Prostate gland (tissue), 2 donors: Measurements from ENCODE around the gene INTS1.

Experiments
- POLR2AphosphoS5 ChIP-seq: sonication (generic); formaldehyde crosslinking; IDR thresholded peaks from one replicate; pipeline ENCODE4 v1.6.1; 2017; ENCODE audit warnings: antibody characterized with exemption
- TF ChIP-seq, protein P1 (sequence below), 4 experiments: fragments of 200-600 bp in 2 of 4; fragments of 450-650 bp in 2 of 4; sonication (generic) in 2 of 4; IDR thresholded peaks; 1 replicate in 3 of 4; 2 replicates in 1 of 4; pipeline ENCODE4 v1.5.1; 2016 to 2019; ENCODE audit warnings: antibody characterized with exemption in 4 of 4, mild to moderate bottlenecking in 2 of 4, moderate library complexity in 2 of 4

DNA sequence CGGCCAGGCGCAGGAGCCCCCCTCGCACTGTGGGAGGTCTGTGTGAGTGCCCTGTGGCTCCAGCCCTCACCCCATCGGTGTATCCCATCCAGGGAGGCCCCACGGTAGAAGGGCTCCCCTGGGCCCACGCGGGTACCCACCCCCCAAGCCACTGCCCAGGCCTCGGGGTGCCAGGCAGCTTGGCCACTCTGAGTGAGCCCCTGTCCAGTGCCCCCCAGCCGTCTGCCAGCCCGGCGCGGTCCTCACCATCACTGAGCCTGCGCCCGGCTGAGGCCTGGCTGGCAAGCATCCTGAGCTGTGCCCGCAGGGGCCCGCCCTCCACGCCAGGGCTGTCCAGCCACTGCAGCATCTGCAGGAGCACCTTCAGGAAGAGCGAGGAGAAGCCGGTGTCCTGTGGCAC is 25.7 kb downstream of the INTS1 start:
- TF ChIP-seq, protein P1, sequence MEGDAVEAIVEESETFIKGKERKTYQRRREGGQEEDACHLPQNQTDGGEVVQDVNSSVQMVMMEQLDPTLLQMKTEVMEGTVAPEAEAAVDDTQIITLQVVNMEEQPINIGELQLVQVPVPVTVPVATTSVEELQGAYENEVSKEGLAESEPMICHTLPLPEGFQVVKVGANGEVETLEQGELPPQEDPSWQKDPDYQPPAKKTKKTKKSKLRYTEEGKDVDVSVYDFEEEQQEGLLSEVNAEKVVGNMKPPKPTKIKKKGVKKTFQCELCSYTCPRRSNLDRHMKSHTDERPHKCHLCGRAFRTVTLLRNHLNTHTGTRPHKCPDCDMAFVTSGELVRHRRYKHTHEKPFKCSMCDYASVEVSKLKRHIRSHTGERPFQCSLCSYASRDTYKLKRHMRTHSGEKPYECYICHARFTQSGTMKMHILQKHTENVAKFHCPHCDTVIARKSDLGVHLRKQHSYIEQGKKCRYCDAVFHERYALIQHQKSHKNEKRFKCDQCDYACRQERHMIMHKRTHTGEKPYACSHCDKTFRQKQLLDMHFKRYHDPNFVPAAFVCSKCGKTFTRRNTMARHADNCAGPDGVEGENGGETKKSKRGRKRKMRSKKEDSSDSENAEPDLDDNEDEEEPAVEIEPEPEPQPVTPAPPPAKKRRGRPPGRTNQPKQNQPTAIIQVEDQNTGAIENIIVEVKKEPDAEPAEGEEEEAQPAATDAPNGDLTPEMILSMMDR (IDR thresholded peaks at IDR 0.05), result no peak
- TF ChIP-seq POLR2AphosphoS5, result no peak
